ENCODE data around the gene SMCO2.

GRCh38 chr12:27550653-27550975 is 104.1 kb downstream of the SMCO2 start:
- TF ChIP-seq POLR2AphosphoS5 (IDR thresholded peaks at IDR 0.05; ENCODE audit: insufficient read depth in 1 of 2, low read depth in 1 of 2) (no peak), CTCF (IDR thresholded peaks at IDR 0.05) (no peak), POLR2A (IDR thresholded peaks at IDR 0.05) (no peak)
